Stimulated activated CD8-positive, alpha-beta memory T cell treated with anti-CD3 and anti-CD28 coated beads, Interleukin-4, amount 100 ng/mL, for 48 hours (primary cell): ENCODE results near the gene IGSF10.

Source experiments
- DNase-seq: peaks from one replicate; pipeline ENCODE4 v3.0.0-alpha.2; 2020

IGSF10 gene

GRCh38 chr3:151459358-151459757 lies 1.5 kb downstream of the IGSF10 start:
- DNase-seq, result no peak

- DNase-seq, result no peak
These were observed 4.8 kb downstream of the IGSF10 start for GRCh38 chr3:151456065-151456464.

GRCh38 chr3:151452841-151453240 lies 8.0 kb downstream of the IGSF10 start:
- DNase-seq, result no peak

GRCh38 chr3:151452368-151452767 lies 8.5 kb downstream of the IGSF10 start:
- DNase-seq, result no peak

GRCh38 chr3:151446002-151446340 lies 14.9 kb downstream of the IGSF10 start:
- no peak for DNase-seq

GRCh38 chr3:151445273-151446001 lies 15.4 kb downstream of the IGSF10 start:
- no peak for DNase-seq

GRCh38 chr3:151443583-151443982 lies 17.3 kb downstream of the IGSF10 start:
- no peak for DNase-seq

GRCh38 chr3:151440940-151441339 lies 19.9 kb downstream of the IGSF10 start:
- no peak for DNase-seq

GRCh38 chr3:151439652-151440125 lies 21.2 kb downstream of the IGSF10 start:
- DNase-seq, result no peak

GRCh38 chr3:151437906-151438305 lies 23.0 kb downstream of the IGSF10 start:
- no peak for DNase-seq

GRCh38 chr3:151436675-151437446 lies 24.0 kb downstream of the IGSF10 start:
- no peak for DNase-seq

GRCh38 chr3:151434151-151434890 lies 26.5 kb downstream of the IGSF10 start:
- DNase-seq, result no peak

GRCh38 chr3:151432616-151433372 lies 28.1 kb downstream of the IGSF10 start:
- no peak for DNase-seq

- no peak for DNase-seq
These were observed 28.9 kb downstream of the IGSF10 start for GRCh38 chr3:151431940-151432339.

GRCh38 chr3:151430821-151431484 lies 29.9 kb downstream of the IGSF10 start:
- no peak for DNase-seq

- DNase-seq, result no peak
These were observed 32.5 kb downstream of the IGSF10 start for GRCh38 chr3:151428386-151428785.

GRCh38 chr3:151426341-151426657 lies 34.6 kb downstream of the IGSF10 start:
- no peak for DNase-seq

GRCh38 chr3:151425627-151426340 lies 35.1 kb downstream of the IGSF10 start:
- DNase-seq, result no peak

GRCh38 chr3:151423091-151423490 lies 37.8 kb downstream of the IGSF10 start:
- DNase-seq, result no peak

GRCh38 chr3:151421938-151422337 lies 38.9 kb downstream of the IGSF10 start:
- no peak for DNase-seq

GRCh38 chr3:151419806-151420205 lies 41.1 kb downstream of the IGSF10 start:
- no peak for DNase-seq

- DNase-seq, result no peak
These were observed 45.6 kb downstream of the IGSF10 start for GRCh38 chr3:151415289-151415688.
